Right lobe of liver (tissue), 4 donors: ENCODE results near the gene DUSP1.

Experiments used
- POLR2A ChIP-seq: fragments of 450-650 bp; IDR thresholded peaks from one replicate; pipeline ENCODE4 v1.6.1; 2017; ENCODE audit warnings: antibody characterized with exemption, mild to moderate bottlenecking
- TF ChIP-seq, protein P1 (sequence below), 4 donors: fragments of 200-600 bp in 3 of 4; fragments of 450-650 bp in 1 of 4; IDR thresholded peaks; one replicate each; pipeline versions ENCODE4 v1.5.1 to v1.8.0; 2016 to 2022; ENCODE audit warnings: antibody characterized with exemption in 4 of 4, mild to moderate bottlenecking in 2 of 4
- donor health status: DM: no; HTN: no; CAD: no.
- donor health status: DM: no; HTN: no; CAD: no.
- donor health status: DM: no; HTN: yes; CAD: no.

DNA sequence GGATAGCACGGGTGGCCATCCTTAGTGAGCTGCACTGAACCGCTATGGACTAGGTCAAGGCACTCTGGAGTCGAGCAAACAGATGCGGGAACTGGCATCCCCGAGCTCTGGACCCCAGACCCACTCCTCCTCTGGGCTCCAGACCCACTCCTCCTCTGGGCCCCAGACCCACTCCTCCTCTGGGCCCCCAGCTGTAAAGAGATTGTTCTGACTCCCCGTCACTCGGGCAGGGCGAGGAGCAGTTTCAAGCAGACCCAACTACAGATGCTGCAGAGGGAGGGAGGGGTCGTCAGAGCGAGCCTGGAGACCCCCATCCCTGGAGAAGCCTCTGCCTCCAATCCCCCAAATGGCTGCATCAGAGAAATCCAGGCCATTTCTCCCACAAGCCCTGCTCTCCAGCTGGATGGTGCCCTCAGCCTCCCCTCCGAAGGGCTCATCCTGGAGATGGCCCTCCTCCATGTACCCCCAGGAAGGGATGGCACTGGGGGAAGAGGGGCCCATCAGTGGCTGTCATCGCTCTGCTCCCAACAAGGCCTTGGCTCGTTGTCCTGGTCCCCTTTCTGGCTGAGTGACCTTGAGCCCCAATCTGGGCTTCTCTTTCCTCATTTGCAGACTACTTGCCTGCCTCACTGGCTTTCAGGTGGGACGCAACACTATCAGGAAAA lies 38.7 kb downstream of the DUSP1 start:
- TF ChIP-seq, protein P1, sequence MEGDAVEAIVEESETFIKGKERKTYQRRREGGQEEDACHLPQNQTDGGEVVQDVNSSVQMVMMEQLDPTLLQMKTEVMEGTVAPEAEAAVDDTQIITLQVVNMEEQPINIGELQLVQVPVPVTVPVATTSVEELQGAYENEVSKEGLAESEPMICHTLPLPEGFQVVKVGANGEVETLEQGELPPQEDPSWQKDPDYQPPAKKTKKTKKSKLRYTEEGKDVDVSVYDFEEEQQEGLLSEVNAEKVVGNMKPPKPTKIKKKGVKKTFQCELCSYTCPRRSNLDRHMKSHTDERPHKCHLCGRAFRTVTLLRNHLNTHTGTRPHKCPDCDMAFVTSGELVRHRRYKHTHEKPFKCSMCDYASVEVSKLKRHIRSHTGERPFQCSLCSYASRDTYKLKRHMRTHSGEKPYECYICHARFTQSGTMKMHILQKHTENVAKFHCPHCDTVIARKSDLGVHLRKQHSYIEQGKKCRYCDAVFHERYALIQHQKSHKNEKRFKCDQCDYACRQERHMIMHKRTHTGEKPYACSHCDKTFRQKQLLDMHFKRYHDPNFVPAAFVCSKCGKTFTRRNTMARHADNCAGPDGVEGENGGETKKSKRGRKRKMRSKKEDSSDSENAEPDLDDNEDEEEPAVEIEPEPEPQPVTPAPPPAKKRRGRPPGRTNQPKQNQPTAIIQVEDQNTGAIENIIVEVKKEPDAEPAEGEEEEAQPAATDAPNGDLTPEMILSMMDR (IDR thresholded peaks at IDR 0.05): no peak
- TF ChIP-seq POLR2A: no peak
